ENCODE measurements around the gene TFF2.

TFF2 gene

GRCh38 chr21:42305707-42306147 is 45.1 kb downstream of the TFF2 start:
- DNase-seq (ENCODE audit: low read depth in 3 of 3), result no peak

- DNase-seq (ENCODE audit: low read depth in 3 of 3), result no peak
Observed at GRCh38 chr21:42304556-42305454, 46.0 kb downstream of the TFF2 start.

DNA sequence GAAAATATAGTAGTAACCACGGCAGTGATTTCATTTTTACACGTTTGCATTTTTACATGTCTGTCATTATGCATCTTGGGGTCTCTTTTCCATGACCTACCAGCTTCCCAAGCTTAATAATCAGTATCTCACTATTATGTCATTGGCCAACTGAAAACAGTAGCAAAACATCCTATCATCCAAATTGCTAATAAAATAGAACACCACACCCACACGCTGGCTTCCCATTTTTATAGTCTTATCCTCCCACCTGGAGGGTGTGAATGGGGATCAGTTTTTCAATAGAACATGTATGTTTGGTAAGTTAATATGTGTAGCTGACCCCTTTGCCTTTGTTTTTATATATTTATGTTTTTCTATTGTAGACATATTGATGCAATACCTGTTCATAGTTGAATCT is 47.4 kb downstream of the TFF2 start:
- no peak for DNase-seq (ENCODE audit: low read depth in 3 of 3)

GRCh38 chr21:42302794-42303193 is 48.0 kb downstream of the TFF2 start:
- no peak for DNase-seq (ENCODE audit: low read depth in 3 of 3)

- no peak for DNase-seq (ENCODE audit: low read depth in 3 of 3)
Observed at GRCh38 chr21:42302076-42302650, 48.6 kb downstream of the TFF2 start.

DNA sequence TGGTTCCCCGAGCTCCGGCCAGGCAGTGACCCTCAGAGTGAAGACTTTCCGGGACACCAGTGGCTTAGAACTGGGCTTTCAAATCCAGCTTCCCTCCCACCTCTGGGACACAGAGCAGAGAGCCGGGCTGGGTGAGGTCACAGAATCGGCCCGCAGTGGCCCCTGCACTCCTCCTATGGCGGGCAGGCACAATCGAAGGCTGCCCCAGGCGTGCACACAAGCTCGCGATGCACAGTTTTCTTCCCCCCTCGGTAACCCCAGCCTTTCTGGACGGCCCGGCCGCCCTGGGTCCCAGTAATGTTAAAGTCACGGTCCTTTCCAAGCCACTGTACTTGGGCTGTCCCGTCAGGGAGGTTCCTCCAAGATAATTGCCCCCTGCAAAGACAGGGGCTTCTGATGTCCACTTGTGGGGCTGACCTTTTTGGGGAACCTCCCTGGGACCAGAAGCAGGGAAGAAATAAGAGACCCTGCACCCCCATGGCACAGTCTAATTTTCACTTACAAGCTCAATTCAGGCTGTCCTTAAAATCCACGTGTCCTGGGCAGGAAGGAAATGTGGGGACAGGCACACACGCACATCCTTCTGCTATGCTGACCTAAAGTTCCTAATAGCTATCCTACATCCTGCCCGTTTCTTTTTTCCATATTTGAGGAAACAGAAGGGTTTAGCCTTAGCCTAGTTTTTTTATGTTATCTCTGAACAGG is 49.3 kb downstream of the TFF2 start:
- no peak for DNase-seq (ENCODE audit: low read depth in 3 of 3)

- no peak for DNase-seq (ENCODE audit: low read depth in 3 of 3)
Observed at GRCh38 chr21:42300956-42301355, 49.8 kb downstream of the TFF2 start.

GRCh38 chr21:42300045-42300583 is 50.7 kb downstream of the TFF2 start:
- DNase-seq (ENCODE audit: low read depth in 3 of 3), result no peak

GRCh38 chr21:42299324-42300044 is 51.3 kb downstream of the TFF2 start:
- DNase-seq (ENCODE audit: low read depth in 3 of 3), result peak in 1 of 3 donors; percentile 8

- no peak for DNase-seq (ENCODE audit: low read depth in 3 of 3)
Observed at GRCh38 chr21:42298657-42299056, 52.1 kb downstream of the TFF2 start.

GRCh38 chr21:42298237-42298636 is 52.6 kb downstream of the TFF2 start:
- DNase-seq (ENCODE audit: low read depth in 3 of 3), result no peak

GRCh38 chr21:42297377-42297776 is 53.4 kb downstream of the TFF2 start:
- DNase-seq (ENCODE audit: low read depth in 3 of 3), result no peak

DNA sequence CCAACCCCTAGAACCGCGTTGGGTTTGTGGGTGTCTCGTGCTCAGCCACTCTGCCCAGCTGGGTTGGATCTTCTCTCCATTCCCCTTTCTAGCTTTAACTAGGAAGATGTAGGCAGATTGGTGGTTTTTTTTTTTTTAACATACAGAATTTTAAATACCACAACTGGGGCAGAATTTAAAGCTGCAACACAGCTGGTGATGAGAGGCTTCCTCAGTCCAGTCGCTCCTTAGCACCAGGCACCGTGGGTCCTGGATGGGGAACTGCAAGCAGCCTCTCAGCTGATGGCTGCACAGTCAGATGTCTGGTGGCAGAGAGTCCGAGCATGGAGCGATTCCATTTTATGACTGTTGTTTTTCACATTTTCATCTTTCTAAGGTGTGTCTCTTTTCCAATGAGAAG is 54.3 kb downstream of the TFF2 start:
- no peak for DNase-seq (ENCODE audit: low read depth in 3 of 3)

All from stimulated activated CD4-positive, alpha-beta T cell treated with anti-CD3 and anti-CD28 coated beads, TNF-alpha, amount 100 ng/mL, for 48 hours (primary cell).